GM23338 (cell line): ENCODE measurements around the gene GGCX. TPM values are rescaled to one million over a fixed set of nuclear protein-coding genes. Genes with fewer than 3 reads are reported as not detected.

Experiments used
- ATAC-seq: fragments of 200-7000 bp; cut with Tn5 transposase; 3 replicates; pipeline ENCODE4 v1.9.1; 2020
- DNase-seq: peaks from one replicate; pipeline ENCODE4 v3.0.0-alpha.2; 2015; ENCODE audit warnings: low spot score
- H2AFZ ChIP-seq: fragments of 200-600 bp; sonication (generic); 2 replicates; pipeline ENCODE4 v1.8.0; 2016; ENCODE audit warnings: antibody characterized with exemption, mild to moderate bottlenecking, moderate library complexity
- H3F3A ChIP-seq: fragments of 200-600 bp; sonication (generic); replicated peaks from 2 replicates; pipeline ENCODE4 v1.8.0; 2017; ENCODE audit warnings: antibody characterized with exemption, mixed run types, low read depth
- H3K27ac ChIP-seq: fragments of 200-600 bp; sonication (generic); 2 replicates; pipeline ENCODE4 v1.6.1; 2016; ENCODE audit warnings: low read depth
- H3K27me3 ChIP-seq: fragments of 200-600 bp; sonication (generic); 2 replicates; pipeline ENCODE4 v1.8.0; 2016; ENCODE audit warnings: mild to moderate bottlenecking, mixed run types, moderate library complexity; ENCODE audit not compliant: insufficient read depth
- H3K36me3 ChIP-seq: fragments of 200-600 bp; sonication (generic); 2 replicates; pipeline ENCODE4 v1.8.0; 2016; ENCODE audit warnings: mild to moderate bottlenecking; ENCODE audit not compliant: insufficient read depth
- H3K4me1 ChIP-seq: fragments of 200-600 bp; sonication (generic); 2 replicates; pipeline ENCODE4 v1.8.0; 2016; ENCODE audit warnings: mild to moderate bottlenecking, moderate library complexity; ENCODE audit not compliant: insufficient read depth
- H3K4me2 ChIP-seq: fragments of 200-600 bp; sonication (generic); 2 replicates; pipeline ENCODE4 v1.7.1; 2017; ENCODE audit warnings: mixed run types
- H3K4me3 ChIP-seq: fragments of 200-600 bp; sonication (generic); 2 replicates; pipeline ENCODE4 v1.6.1; 2016; ENCODE audit warnings: mixed run types
- H3K79me2 ChIP-seq: fragments of 200-600 bp; sonication (generic); replicated peaks from 2 replicates; pipeline ENCODE4 v1.8.0; 2017; ENCODE audit warnings: mild to moderate bottlenecking; ENCODE audit not compliant: insufficient read depth
- H3K9me2 ChIP-seq: fragments of 200-600 bp; sonication (generic); 2 replicates; pipeline ENCODE4 v1.8.0; 2017; ENCODE audit not compliant: insufficient read depth
- H4K20me1 ChIP-seq: fragments of 200-600 bp; sonication (generic); replicated peaks from 2 replicates; pipeline ENCODE4 v1.8.0; 2017; ENCODE audit warnings: mild to moderate bottlenecking; ENCODE audit not compliant: insufficient read depth
- H3K27ac Mint-ChIP-seq: 2 replicates; pipeline ENCODE4 v1.8.0; 2020; ENCODE audit warnings: inconsistent platforms, mild to moderate bottlenecking, moderate library complexity, mixed read lengths
- H3K27me3 Mint-ChIP-seq: 3 replicates; pipeline ENCODE4 v1.8.0; 2022; ENCODE audit warnings: low read depth, mild to moderate bottlenecking, moderate library complexity, mixed read lengths, inconsistent platforms; ENCODE audit not compliant: insufficient read depth, poor library complexity
- H3K36me3 Mint-ChIP-seq: 3 replicates; pipeline ENCODE4 v1.8.0; 2021; ENCODE audit warnings: low read depth, mild to moderate bottlenecking, inconsistent platforms, moderate library complexity, mixed read lengths
- H3K4me1 Mint-ChIP-seq: 3 replicates; pipeline ENCODE4 v1.8.0; 2020; ENCODE audit warnings: mild to moderate bottlenecking, inconsistent platforms, mixed read lengths
- H3K4me3 Mint-ChIP-seq: 3 replicates; pipeline ENCODE4 v1.8.0; 2021; ENCODE audit warnings: moderate library complexity, mild to moderate bottlenecking, inconsistent platforms, mixed read lengths
- H3K9me3 Mint-ChIP-seq: 3 replicates; pipeline ENCODE4 v1.8.0; 2020; ENCODE audit warnings: moderate library complexity, mild to moderate bottlenecking, inconsistent platforms, mixed read lengths
- EZH2 ChIP-seq: fragments of 200-600 bp; sonication (generic); IDR thresholded peaks from one replicate; pipeline ENCODE4 v1.8.0; 2017; ENCODE audit warnings: antibody characterized with exemption, mild to moderate bottlenecking, low read depth; ENCODE audit not compliant: unreplicated experiment
- EZH2phosphoT487 ChIP-seq: fragments of 200-600 bp; sonication (generic); IDR thresholded peaks from one replicate; pipeline ENCODE4 v1.8.1; 2018; ENCODE audit warnings: antibody characterized with exemption; ENCODE audit not compliant: unreplicated experiment
- JUNB ChIP-seq: IDR thresholded peaks from one replicate; pipeline ENCODE4 v1.6.1; 2016; ENCODE audit warnings: antibody characterized with exemption; ENCODE audit not compliant: unreplicated experiment
- NANOG ChIP-seq: IDR thresholded peaks from 2 replicates; pipeline ENCODE4 v1.6.1; 2016; ENCODE audit warnings: antibody characterized with exemption, borderline replicate concordance
- POLR2AphosphoS5 ChIP-seq: IDR thresholded peaks from 2 replicates; pipeline ENCODE4 v1.6.1; 2016; ENCODE audit warnings: antibody characterized with exemption, low read depth
- STAT1 ChIP-seq: IDR thresholded peaks from one replicate; pipeline ENCODE4 v1.6.1; 2016; ENCODE audit warnings: antibody characterized with exemption; ENCODE audit not compliant: unreplicated experiment
- ZNF114 ChIP-seq: fragments of 250-450 bp; sonication (Bioruptor Pico); IDR thresholded peaks from 2 replicates; pipeline ENCODE4 v1.5.0; 2020; ENCODE audit warnings: mild to moderate bottlenecking, moderate library complexity
- ZNF331 ChIP-seq: fragments of 250-450 bp; sonication (Bioruptor Pico); IDR thresholded peaks from 2 replicates; pipeline ENCODE4 v1.5.0; 2020; ENCODE audit warnings: low read depth, mild to moderate bottlenecking, moderate library complexity
- polyA plus RNA-seq: library from polyadenylated mRNA; unstranded; fragments of >200 nt; fragmentation: Nextera tagmentation; extraction: Ambion mirVana; gene quantifications from 2 replicates; pipeline ENCODE4 v1.2.1, GENCODE V29; 2016
- total RNA-seq: library from RNA; depleted of rRNA; stranded (reverse); fragments of >200 nt; shearing (Covaris generic); gene quantifications from 2 replicates; pipeline ENCODE4 v1.2.3, GENCODE V29; 2014
- TF ChIP-seq, protein P1 (sequence below): IDR thresholded peaks from one replicate; pipeline ENCODE4 v1.6.1; 2018; ENCODE audit warnings: antibody characterized with exemption; ENCODE audit not compliant: unreplicated experiment
- TF ChIP-seq, protein P2 (sequence below), 2 experiments: fragments of 200-600 bp in 1 of 2; sonication (generic) in 1 of 2; conservative IDR thresholded peaks; 2 replicates each; pipeline versions ENCODE4 v1.5.1 to v1.6.1; 2016 to 2017; ENCODE audit warnings: antibody characterized with exemption in 2 of 2, low read depth in 2 of 2, mild to moderate bottlenecking in 2 of 2, moderate library complexity in 1 of 2
- TF ChIP-seq, protein P3 (sequence below): IDR thresholded peaks from 2 replicates; pipeline ENCODE4 v1.6.1; 2016; ENCODE audit warnings: antibody characterized with exemption
- TF ChIP-seq, protein P4 (sequence below): fragments of 250-450 bp; sonication (Bioruptor Pico); IDR thresholded peaks from 2 replicates; pipeline ENCODE4 v1.5.0; 2020; ENCODE audit warnings: mild to moderate bottlenecking, moderate library complexity

Gene GGCX
- total and polyA plus RNA-seq, 2 experiments from 2014 or later: 14.4 to 36.2 TPM

DNA sequence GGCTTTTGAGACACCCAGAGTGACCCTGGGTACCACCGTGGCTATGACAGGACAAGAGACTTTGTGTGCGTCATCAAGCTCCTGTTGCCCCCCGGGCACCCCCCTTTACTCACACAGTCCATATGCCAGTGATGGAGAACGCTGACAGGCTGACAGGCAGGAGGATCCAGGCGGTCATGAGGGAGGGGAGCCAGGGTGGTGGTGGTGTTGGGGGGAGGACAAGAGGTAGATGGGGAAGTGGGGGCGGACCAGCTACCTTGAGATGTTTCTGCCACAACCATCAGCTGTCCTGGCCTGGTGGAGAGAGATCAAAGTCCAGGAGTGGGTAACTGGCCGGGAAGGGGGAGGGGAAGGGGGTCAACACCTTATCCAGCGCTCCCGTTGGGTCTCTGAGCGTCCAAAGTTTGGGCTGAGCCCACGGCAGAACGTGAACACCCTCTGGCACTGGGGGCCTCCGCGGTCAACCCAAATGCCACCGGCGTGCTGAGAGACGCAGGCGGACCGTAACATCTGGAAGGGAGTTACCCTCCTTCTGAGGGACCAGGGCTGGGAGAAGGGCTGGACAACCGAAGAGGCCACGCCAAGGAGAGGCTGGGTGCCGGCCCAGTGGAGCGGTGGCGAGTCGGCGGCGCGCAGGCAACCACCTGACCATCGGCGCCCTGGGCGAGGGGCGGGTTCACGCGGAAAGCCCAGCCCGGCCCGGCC lies 40.6 kb upstream of the GGCX start:
- H3F3A ChIP-seq: peaks cover 11% of the 10 kb centered on the region; the same call in 1 of the 2 replicates
- H3K9me2 ChIP-seq: no peaks in the 10 kb centered on the region
- H3K27ac ChIP-seq: no peak overlapping the region
- peak; percentile 64 for DNase-seq
- H3K4me3 ChIP-seq: peak overlapping the region; percentile 96
- no peaks in the 10 kb centered on the region for H3K27me3 ChIP-seq
- Mint-ChIP-seq H3K9me3 (peaks cover 3% of the 10 kb centered on the region; the same call in 1 of the 3 replicates), H3K4me3 (peak overlapping the region; percentile 86), H3K36me3 (peaks cover 17% of the 10 kb centered on the region; the same call in 2 of the 3 replicates), H3K27ac (no peak overlapping the region), H3K27me3 (peaks cover 27% of the 10 kb centered on the region), H3K4me1 (peaks cover 9% of the 10 kb centered on the region)
- H3K4me2 ChIP-seq: peak overlapping the region; percentile 93
- H3K4me1 ChIP-seq: peaks cover 3% of the 10 kb centered on the region; the same call in 1 of the 2 replicates
- H4K20me1 ChIP-seq: peaks cover 19% of the 10 kb centered on the region
- H3K36me3 ChIP-seq: peaks cover 1% of the 10 kb centered on the region; the same call in 1 of the 2 replicates
- TF ChIP-seq, protein P1, sequence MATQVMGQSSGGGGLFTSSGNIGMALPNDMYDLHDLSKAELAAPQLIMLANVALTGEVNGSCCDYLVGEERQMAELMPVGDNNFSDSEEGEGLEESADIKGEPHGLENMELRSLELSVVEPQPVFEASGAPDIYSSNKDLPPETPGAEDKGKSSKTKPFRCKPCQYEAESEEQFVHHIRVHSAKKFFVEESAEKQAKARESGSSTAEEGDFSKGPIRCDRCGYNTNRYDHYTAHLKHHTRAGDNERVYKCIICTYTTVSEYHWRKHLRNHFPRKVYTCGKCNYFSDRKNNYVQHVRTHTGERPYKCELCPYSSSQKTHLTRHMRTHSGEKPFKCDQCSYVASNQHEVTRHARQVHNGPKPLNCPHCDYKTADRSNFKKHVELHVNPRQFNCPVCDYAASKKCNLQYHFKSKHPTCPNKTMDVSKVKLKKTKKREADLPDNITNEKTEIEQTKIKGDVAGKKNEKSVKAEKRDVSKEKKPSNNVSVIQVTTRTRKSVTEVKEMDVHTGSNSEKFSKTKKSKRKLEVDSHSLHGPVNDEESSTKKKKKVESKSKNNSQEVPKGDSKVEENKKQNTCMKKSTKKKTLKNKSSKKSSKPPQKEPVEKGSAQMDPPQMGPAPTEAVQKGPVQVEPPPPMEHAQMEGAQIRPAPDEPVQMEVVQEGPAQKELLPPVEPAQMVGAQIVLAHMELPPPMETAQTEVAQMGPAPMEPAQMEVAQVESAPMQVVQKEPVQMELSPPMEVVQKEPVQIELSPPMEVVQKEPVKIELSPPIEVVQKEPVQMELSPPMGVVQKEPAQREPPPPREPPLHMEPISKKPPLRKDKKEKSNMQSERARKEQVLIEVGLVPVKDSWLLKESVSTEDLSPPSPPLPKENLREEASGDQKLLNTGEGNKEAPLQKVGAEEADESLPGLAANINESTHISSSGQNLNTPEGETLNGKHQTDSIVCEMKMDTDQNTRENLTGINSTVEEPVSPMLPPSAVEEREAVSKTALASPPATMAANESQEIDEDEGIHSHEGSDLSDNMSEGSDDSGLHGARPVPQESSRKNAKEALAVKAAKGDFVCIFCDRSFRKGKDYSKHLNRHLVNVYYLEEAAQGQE: no peak
- TF ChIP-seq, protein P2, sequence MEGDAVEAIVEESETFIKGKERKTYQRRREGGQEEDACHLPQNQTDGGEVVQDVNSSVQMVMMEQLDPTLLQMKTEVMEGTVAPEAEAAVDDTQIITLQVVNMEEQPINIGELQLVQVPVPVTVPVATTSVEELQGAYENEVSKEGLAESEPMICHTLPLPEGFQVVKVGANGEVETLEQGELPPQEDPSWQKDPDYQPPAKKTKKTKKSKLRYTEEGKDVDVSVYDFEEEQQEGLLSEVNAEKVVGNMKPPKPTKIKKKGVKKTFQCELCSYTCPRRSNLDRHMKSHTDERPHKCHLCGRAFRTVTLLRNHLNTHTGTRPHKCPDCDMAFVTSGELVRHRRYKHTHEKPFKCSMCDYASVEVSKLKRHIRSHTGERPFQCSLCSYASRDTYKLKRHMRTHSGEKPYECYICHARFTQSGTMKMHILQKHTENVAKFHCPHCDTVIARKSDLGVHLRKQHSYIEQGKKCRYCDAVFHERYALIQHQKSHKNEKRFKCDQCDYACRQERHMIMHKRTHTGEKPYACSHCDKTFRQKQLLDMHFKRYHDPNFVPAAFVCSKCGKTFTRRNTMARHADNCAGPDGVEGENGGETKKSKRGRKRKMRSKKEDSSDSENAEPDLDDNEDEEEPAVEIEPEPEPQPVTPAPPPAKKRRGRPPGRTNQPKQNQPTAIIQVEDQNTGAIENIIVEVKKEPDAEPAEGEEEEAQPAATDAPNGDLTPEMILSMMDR (conservative IDR thresholded peaks at IDR 0.05; ENCODE audit: low read depth in 2 of 2): no peak
- TF ChIP-seq ZNF114 (CRISPR knock-in tag): no peak
- TF ChIP-seq POLR2AphosphoS5: no peak; the same call in 1 of the 2 replicates
- no peak for TF ChIP-seq EZH2phosphoT487
- TF ChIP-seq EZH2: no peak
- TF ChIP-seq, protein P3, sequence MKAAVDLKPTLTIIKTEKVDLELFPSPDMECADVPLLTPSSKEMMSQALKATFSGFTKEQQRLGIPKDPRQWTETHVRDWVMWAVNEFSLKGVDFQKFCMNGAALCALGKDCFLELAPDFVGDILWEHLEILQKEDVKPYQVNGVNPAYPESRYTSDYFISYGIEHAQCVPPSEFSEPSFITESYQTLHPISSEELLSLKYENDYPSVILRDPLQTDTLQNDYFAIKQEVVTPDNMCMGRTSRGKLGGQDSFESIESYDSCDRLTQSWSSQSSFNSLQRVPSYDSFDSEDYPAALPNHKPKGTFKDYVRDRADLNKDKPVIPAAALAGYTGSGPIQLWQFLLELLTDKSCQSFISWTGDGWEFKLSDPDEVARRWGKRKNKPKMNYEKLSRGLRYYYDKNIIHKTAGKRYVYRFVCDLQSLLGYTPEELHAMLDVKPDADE: no peak
- no peak for TF ChIP-seq NANOG
- TF ChIP-seq JUNB: no peak
- no peak for TF ChIP-seq ZNF331 (CRISPR knock-in tag)
- TF ChIP-seq STAT1: no peak
- TF ChIP-seq, protein P4, sequence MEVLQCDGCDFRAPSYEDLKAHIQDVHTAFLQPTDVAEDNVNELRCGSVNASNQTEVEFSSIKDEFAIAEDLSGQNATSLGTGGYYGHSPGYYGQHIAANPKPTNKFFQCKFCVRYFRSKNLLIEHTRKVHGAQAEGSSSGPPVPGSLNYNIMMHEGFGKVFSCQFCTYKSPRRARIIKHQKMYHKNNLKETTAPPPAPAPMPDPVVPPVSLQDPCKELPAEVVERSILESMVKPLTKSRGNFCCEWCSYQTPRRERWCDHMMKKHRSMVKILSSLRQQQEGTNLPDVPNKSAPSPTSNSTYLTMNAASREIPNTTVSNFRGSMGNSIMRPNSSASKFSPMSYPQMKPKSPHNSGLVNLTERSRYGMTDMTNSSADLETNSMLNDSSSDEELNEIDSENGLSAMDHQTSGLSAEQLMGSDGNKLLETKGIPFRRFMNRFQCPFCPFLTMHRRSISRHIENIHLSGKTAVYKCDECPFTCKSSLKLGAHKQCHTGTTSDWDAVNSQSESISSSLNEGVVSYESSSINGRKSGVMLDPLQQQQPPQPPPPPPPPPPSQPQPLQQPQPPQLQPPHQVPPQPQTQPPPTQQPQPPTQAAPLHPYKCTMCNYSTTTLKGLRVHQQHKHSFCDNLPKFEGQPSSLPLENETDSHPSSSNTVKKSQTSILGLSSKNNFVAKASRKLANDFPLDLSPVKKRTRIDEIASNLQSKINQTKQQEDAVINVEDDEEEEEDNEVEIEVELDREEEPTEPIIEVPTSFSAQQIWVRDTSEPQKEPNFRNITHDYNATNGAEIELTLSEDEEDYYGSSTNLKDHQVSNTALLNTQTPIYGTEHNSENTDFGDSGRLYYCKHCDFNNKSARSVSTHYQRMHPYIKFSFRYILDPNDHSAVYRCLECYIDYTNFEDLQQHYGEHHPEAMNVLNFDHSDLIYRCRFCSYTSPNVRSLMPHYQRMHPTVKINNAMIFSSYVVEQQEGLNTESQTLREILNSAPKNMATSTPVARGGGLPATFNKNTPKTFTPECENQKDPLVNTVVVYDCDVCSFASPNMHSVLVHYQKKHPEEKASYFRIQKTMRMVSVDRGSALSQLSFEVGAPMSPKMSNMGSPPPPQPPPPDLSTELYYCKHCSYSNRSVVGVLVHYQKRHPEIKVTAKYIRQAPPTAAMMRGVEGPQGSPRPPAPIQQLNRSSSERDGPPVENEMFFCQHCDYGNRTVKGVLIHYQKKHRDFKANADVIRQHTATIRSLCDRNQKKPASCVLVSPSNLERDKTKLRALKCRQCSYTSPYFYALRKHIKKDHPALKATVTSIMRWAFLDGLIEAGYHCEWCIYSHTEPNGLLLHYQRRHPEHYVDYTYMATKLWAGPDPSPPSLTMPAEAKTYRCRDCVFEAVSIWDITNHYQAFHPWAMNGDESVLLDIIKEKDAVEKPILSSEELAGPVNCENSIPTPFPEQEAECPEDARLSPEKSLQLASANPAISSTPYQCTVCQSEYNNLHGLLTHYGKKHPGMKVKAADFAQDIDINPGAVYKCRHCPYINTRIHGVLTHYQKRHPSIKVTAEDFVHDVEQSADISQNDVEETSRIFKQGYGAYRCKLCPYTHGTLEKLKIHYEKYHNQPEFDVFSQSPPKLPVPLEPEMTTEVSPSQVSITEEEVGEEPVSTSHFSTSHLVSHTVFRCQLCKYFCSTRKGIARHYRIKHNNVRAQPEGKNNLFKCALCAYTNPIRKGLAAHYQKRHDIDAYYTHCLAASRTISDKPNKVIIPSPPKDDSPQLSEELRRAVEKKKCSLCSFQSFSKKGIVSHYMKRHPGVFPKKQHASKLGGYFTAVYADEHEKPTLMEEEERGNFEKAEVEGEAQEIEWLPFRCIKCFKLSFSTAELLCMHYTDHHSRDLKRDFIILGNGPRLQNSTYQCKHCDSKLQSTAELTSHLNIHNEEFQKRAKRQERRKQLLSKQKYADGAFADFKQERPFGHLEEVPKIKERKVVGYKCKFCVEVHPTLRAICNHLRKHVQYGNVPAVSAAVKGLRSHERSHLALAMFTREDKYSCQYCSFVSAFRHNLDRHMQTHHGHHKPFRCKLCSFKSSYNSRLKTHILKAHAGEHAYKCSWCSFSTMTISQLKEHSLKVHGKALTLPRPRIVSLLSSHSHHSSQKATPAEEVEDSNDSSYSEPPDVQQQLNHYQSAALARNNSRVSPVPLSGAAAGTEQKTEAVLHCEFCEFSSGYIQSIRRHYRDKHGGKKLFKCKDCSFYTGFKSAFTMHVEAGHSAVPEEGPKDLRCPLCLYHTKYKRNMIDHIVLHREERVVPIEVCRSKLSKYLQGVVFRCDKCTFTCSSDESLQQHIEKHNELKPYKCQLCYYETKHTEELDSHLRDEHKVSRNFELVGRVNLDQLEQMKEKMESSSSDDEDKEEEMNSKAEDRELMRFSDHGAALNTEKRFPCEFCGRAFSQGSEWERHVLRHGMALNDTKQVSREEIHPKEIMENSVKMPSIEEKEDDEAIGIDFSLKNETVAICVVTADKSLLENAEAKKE (CRISPR knock-in tag): no peak
- peaks cover 25% of the 10 kb centered on the region for H3K79me2 ChIP-seq
- peak overlapping the region; percentile 93; the same call in 1 of the 2 replicates for H2AFZ ChIP-seq
- peak; percentile 67 for ATAC-seq
